Activated CD8-positive, alpha-beta memory T cell treated with anti-CD3 and anti-CD28 coated beads, Interleukin-2, amount 50 U/mL, for 1 hour (primary cell): ENCODE measurements around the gene GPC3.

Source experiments
- DNase-seq: peaks from one replicate; pipeline ENCODE4 v3.0.0-alpha.2; 2020; ENCODE audit errors: extremely low read depth

GPC3 gene

DNA sequence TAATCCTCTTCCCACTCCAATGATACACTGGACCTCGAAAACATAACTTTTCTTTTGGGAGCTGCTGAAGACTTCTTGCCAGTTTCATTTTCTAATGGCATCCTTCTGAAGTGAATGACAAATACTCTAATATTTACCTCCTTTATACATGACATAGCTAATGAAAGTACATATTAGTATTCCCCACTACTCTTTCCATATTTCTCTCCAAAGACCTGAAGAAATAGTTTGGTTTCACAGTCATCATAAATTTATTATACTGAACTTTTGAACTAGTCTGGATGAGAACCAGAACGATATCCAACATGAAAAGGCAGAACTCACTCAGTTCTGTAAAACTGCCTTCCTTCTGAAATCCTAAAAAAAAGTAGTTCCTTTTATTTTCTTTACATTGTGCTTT lies 139.1 kb downstream of the GPC3 start:
- DNase-seq = no peak

DNA sequence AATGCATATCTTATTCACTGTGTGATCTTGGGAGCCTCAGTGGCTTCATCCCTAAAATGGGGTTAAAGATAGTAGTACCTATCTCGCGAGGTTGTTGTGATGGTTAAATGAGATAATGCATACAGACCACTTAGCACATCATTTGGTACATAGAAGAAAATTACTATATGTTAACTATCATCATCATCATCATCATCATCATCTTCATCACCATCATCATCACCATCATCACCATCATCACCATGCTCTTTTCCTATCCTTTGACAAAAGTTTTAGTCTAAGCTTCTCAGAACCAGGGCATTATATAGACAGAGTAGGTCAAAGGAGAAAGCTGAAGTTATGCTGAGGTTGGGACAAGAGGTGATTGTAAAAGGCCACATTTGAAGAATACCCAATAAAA lies 145.0 kb downstream of the GPC3 start:
- no peak for DNase-seq

DNA sequence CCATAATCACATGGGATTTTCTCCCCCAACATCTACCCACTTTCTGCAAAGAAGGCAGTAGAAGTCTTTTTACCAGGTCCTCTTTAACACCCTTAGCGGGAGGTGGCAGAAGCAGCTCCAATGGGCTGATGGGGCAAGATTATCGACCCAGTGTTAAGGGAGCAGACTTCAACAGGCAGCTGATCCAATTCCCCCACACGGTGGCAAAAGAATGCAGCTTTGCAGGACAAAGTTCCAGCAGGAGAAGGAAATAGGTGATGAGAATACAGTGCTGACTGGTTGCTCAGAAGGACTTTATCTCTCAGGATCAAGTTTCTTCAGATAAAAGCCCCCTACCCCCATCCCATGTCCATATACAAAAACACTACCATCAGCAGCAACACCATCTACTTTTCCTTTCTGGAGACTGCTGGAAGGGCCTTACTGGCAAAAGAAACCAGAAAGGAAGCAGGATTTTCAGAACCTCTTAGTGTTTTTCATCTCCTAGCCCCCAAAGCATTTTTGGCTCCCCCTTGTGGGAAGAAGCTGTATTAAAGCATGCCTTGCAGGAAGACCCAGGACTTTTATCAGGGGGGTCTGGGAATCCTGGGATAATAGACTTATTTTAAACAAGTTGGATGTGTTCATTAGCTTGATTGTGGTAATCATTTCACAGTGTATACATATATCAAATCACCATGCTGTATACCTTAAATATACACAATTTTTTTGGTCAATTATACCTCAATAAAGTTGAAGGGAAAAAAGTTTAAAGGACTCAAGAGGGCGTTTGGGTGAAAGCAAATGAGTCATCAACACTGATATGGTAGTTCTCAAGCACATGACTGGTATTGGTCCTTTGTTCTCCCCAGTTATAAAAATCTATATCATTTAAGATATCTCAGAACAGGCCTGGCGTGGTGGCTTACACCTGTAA lies 146.4 kb downstream of the GPC3 start:
- no peak for DNase-seq

DNA sequence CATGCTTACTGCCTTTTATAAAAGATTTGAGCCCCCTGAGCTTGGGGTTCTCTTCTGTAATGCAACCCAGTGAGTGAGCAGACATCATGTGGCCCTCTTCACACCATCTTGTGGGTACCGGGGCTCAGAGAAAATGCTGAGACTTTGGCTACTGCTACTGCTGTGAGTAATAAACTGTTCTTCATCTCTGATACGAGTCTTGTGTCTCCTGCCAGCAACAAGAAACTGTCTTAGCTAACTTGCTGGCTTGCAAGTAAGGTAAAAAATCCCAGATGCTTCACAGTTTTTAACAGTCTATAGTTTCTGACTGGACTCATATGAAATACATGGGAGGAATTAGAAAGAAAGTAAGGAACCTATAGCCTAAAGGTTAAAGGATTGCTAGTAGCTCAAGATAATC lies 148.3 kb downstream of the GPC3 start:
- no peak for DNase-seq

DNA sequence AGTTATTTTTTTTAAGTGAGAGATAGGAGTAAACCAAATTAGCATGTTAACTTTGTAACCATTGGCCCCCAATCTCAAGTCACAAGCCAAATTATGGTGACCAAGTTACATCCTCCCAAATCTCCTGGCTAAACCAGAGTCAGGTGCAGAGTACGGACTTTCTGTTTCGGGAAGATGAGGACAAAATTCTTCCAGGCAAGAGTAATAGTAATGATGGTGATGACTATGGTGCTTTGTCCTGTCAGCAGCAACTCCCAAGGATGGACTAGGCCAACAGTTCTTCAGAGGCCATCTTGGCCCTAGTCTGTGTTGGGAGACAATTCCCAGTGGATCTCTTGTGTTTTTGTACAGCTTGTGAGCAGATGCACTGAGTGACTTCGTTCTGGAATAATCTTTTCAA lies 148.8 kb downstream of the GPC3 start:
- DNase-seq = no peak

DNA sequence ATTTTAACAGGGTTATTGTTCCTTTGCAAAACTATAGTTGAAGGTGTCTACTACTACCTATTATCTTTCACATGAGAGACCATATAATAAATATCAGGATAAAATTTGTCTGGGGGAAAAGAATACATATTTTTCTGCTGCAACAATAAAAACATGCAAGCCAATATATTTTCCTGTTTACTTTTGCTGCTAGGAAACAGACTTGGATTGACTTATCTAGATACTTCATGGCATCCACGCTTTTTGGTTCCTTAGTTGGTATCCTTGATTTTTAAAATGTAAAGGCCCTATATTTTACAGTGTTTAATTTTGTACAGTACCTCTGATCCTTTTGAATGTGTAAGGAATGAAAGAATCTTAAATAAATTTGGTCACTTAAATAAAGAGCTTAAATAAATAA lies 150.6 kb downstream of the GPC3 start:
- DNase-seq = no peak

DNA sequence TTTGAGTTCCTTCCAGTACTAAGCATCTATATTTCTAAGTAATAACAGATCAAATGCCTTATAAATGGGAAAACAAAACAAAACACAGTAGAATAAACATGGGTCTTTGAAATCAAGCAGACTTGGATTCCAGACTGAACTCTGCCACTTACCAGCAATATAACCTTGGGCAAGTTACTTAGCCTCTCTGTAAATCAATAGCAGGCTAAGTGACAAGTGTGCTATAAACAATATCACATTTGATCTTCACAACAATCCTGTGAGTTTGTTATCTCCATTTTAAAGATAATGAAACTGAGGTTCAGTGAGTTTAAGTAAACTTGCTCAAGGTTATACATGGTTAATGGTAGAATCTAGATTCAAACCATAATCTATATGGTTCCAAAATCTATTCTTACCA lies 165.8 kb downstream of the GPC3 start:
- no peak for DNase-seq

DNA sequence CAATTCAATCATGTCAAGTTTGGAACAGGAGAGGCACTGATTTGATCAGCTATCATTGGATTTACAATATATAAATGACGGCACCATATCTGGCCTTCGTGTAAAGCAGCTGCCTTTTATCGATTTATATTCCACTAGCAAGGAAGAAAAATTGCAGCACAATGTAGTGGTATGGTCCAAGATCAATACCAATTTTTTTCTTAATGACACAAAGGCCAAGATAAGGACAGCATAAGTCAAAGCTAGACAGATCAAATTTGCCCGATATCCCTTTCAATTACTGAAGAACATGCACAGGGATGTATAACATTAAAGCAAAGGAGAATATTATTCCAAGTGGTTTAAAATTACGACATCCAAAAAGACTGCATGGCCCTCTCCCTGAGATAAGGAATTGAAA lies 167.4 kb downstream of the GPC3 start:
- DNase-seq = no peak

DNA sequence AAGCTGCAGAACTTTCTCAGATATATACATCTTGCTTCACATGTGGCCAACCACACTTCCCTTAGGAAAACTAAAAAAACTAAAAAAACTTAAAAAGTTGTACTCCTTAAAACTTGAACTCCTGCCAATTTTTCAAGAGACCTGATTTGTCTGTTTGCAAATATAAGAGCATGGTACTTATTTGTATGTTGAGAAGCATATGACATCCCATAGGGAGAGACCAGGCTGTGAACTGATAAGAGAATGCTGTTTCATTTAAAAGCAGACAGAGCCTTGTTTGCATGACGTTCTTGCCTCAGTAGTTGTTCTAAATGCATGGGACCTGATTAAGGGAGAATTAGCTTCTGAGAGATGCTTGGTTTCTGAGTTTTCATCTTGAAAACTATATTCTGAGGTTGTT lies 169.9 kb downstream of the GPC3 start:
- DNase-seq = no peak

DNA sequence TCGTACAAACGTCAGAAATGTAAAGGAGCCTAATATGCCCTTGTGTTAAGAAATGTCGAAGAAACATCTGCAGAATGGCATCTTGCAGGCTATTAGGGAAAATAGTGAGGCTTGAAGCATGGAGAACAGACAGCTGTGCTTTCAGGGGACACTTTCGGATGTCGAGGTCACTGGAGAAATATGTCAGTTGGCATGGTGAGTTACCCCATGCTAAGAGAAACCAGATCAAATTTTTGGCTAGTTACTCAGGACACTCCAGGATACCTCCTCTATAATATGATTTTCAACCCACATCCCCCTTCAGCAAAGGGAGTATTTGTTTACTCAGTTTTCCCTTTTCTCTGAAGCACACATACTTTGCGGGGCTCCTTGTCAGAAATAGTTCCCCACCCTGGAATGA lies 171.4 kb downstream of the GPC3 start:
- DNase-seq = no peak

DNA sequence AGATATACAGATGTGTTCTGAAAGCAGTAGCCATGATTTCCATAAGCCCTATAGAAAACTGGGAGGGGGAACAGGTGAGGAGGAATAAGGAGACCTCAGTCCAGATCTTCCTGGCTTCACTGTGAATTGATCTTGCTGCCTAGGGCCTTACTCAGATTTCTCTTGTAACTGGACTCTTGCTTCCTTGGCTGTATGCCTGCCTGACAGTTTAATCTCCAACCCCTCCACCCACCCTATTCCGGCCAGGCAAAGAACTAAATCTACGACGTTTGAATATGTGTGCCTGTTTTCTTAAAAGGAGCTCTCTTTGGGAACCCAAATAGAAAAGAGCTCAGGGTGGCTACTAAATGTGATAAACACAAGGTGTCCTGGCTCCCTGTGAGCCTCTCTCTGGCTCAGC lies 173.0 kb downstream of the GPC3 start:
- DNase-seq = no peak

DNA sequence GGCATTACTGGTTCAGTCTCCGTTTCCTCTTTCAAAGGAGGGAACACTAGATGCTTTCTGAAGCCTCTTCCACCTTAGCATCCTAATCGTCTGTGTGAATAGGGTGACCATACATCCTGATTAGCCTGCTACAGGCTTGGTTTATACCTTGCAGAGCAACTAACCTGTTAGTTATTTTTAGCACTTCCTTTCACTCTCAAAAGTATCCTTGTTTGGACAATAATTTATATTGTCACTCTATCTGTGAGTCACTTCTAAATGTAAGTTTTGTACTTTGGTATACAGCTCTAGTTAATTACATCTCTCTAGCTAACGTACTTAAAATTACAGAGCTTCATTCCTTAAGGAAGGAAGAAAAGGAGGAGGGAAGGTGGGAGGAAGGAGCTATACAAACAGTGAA lies 174.5 kb downstream of the GPC3 start:
- DNase-seq = no peak

DNA sequence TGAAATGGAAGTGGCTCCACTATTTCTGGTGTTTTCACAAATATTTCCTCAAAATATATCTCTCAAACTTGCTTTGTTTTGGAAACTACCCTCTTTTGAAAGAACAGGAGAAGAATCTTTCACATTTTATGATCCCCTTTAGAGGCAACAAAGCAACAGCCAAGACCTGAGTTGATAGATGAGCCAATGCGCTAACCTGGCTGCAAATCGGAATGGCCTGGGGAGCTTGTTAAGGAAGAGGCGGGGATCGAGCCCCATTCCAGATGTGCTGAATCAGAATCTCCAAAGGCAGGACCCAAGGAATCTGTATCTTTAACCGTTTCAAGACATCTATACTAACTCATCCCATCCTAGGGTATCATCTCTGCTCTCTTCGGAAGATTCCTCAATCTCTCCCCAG lies 181.3 kb downstream of the GPC3 start:
- no peak for DNase-seq

DNA sequence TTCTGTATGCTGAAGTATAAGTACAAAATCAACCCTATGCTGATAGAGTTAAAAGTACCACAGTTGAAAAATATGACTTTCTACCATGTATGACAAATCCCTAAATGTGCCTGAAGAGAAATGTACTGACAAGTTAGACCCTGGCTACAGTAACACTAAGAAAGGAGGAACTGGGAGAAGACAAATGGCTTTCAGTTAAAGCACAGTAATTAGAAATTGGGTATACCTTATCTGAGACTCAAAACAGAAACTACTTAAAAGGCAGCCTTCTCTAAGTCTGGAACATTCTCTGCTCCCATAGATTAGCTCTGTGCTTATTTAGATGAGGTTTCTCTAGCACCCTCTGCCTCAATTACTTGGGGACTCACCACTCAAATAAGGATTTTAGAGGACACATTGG lies 189.1 kb downstream of the GPC3 start:
- DNase-seq = no peak

DNA sequence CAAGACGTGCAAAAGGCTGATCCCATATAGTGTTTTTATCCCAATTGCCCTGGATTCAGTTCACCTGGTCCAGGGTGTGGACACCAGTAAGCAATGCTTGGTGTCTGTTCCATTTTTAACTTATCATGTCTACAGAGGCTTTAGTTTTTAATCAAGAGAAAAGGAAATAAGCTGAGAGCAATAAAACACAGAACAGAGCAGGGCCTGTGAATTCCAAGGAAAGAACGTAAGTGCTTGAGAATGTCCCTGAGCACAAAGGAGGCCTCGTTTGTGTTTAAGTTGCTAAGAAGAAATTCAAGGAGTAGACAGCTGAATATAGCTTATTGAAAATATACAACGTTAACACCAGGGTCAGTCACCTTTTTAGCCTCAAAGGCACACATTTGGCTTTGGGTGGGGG lies 191.3 kb downstream of the GPC3 start:
- DNase-seq = no peak

DNA sequence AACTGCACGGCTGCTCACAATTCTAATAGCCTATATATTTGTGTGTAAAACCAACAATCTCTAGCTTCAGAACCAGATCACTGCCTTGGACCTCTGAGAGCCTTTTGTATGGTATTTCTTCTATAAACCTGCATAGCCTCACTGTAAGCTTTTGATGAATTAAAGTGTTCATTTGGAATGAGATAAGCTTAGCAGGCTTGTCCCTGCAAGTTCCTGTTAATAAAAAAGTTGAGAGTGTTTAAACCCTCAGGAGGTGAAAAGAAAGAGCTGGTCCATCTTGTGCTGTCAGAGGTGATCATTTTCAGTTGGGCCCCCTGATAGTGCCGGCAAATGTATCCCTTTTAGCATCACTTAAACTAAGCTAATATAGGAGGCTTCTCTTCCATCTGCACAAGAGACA lies 191.8 kb downstream of the GPC3 start:
- no peak for DNase-seq

DNA sequence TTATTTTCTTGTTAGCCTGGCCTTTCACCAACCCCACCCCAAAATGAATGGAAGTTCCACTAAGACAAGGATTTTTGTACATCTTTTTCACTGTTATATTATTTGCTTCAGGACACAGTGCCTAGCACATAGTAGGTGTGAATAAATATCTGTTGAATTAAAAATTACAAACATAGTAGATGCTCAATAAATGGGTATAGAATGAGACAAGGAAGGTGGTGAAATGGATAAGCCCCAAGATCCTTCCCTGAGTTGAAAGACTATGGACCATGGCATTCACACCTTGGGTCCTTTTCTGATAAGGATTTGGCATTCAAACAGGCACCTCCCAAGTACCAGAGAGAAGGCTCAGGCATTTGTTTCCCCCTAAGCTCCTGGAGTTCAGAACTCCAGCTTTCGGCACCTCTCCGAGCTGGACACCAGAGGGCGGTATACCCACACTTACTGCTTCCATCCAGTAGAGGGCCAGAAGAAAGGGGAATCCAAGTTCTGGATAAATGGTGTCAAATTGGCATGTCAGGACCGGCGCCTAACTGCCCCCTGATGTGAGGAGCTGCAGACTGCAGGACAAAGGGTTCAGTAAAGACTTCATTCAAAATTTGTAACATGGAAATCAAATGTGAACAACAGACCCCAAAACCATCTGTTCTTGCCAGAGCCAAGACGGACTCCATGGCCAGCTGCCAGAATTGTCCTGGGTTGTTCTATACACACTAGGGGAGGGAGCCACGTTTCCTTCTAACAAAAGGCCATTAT lies 193.0 kb downstream of the GPC3 start:
- DNase-seq = peak; percentile 27

DNA sequence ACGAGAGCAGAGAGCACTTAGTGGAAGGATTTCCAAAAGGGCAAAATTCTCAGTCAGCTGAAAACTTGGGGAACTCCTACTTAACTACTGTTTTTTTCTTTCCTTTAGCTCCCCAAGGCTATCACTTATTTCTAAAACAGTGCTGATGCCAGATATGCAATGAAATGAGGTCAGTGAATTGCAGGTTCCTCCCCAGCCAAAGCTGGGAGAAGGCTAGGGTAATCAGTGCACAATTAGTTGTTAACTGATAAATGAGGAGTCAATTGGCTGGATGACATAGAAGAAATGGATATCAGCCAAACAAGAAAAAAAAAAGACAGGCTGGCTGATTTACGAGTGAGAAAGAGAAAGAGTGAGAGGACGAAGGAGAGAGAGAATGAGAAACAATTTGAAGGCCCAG lies 195.6 kb downstream of the GPC3 start:
- DNase-seq = no peak

DNA sequence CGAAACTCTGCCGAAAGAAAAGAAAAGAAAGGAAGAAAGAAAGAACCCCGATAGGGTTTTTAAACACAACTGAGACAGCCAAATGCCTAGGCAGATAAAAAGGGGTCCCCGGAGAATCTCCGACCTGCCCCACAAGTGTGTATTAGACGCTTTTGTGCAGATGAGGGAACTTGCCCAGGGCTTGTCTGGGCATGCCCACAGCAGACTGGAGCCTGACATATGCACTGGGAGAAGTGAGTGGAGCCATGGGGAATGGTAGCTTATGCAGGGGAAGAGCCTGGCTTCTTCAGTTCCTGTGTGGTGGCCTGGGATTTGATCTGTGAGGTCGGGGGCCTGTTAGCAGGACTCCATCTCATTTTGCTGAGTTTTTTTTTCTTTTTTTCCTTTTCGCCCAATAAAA lies 199.0 kb downstream of the GPC3 start:
- no peak for DNase-seq

DNA sequence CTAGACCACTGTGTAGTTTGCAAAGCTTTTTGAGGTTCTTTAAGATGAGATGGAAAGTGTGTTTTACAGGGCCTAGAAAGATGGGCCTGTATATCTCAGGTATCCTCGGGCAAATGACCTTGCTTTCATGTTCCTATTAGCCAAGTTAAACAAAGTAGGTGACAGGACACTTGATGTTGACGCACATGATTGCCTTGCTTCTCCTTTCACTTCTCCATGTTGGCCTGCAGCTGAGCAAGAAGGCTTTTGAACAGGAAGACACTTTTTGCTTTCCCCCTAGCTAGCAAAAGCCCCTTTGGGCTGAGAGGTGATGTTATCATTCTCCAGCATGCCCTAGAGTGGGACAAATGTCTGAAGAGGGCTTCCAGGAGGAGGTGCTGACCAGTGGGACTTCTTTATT lies 202.1 kb downstream of the GPC3 start:
- no peak for DNase-seq

DNA sequence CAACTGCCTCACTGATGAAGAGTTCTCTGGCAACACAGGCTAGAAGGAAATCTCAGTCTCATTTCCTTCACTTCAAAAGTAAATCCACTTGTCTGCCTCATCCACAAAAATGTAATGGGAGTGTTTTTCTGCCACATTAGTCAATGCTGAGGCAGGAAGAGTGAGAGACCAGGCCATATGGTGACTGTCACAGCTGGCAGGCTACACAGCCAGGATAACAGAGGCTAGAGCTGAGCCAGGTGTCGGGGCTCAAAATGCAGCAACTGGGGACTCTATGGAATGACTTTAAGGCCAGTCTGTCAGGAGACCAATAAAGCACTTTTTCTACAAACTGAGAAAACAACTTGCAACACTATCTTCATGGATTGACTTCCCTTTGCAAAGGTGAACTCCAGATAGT lies 204.2 kb downstream of the GPC3 start:
- no peak for DNase-seq

DNA sequence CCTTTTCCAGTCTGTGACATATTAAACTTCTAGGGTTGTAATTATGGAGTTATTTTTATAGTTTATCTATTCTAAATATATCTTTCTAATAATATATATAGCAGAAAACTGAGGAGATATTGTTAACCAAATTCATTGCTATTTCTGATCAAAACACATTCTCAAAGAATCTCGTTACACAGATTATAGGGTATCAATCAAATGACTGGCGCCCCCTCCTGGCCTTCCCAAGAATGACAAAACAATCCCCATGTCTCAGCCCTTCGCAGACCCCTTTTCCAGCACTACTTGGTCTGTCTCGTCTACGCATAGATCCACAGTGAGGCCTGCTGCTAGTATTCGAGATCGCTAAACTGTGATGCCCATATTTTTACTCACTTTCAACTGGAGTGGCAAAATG lies 209.3 kb downstream of the GPC3 start:
- DNase-seq = no peak

DNA sequence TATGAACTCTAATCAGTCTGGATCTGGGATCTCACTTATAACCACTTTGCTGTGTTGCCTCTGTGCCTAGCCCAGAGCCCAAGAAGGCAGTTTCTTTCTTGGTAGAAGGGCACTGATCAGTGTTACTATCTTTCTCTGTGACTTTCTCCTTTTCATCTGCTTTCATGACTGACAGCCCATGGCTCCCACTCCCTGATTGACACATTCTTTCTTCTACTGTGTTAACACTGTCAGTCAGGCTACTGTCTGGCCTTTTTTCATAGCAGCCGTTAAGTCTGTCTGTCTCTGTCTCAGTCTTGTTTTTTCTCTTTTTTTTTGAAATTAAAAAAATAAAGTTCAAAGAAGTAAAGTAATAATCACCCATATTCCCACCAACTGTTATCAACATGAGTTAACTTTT lies 210.6 kb downstream of the GPC3 start:
- no peak for DNase-seq
